Breast epithelium (tissue), 4 donors: Measurements from ENCODE around the gene AQP11. TPM values are rescaled to one million over a fixed set of nuclear protein-coding genes. Genes with fewer than 3 reads are reported as not detected.

ENCODE experiments used
- DNase-seq, 2 donors: peaks; one replicate each; pipeline ENCODE4 v3.0.0-alpha.2; 2019; ENCODE audit warnings: low spot score in 2 of 2
- H3K27ac ChIP-seq, 2 donors: fragments of 200-600 bp; sonication (generic) in 1 of 2; one replicate each; pipeline ENCODE4 v1.5.1; 2016 to 2019; ENCODE audit warnings: mild to moderate bottlenecking in 1 of 2
- H3K27me3 ChIP-seq, 2 donors: fragments of 200-600 bp; sonication (generic) in 1 of 2; one replicate each; pipeline versions ENCODE4 v1.5.1 to v1.6.0; 2017 to 2019; ENCODE audit warnings: control low read depth in 1 of 2, mild to moderate bottlenecking in 1 of 2
- H3K36me3 ChIP-seq: fragments of 200-600 bp; one replicate; pipeline ENCODE4 v1.5.1; 2019
- H3K4me1 ChIP-seq, 2 donors: fragments of 200-600 bp; sonication (generic); one replicate each; pipeline ENCODE4 v1.5.1; 2016 to 2019; ENCODE audit warnings: control low read depth in 1 of 2
- H3K4me3 ChIP-seq, 3 donors: fragments of 200-600 bp; sonication (generic); 1 replicate in 2 of 3; 2 replicates in 1 of 3; pipeline ENCODE4 v1.5.1; 2016 to 2019; ENCODE audit warnings: mild to moderate bottlenecking in 3 of 3, moderate library complexity in 2 of 3
- H3K9me3 ChIP-seq, 2 donors: fragments of 200-600 bp; sonication (generic) in 1 of 2; one replicate each; pipeline ENCODE4 v1.5.1; 2016 to 2019; ENCODE audit warnings: control low read depth in 1 of 2
- CTCF ChIP-seq, 3 donors: fragments of 450-650 bp; IDR thresholded peaks; one replicate each; pipeline ENCODE4 v1.5.1; 2016 to 2017; ENCODE audit warnings: antibody characterized with exemption in 3 of 3, mild to moderate bottlenecking in 3 of 3, moderate library complexity in 3 of 3
- POLR2A ChIP-seq: fragments of 450-650 bp; IDR thresholded peaks from one replicate; pipeline ENCODE4 v1.6.1; 2016; ENCODE audit warnings: antibody characterized with exemption, mild to moderate bottlenecking, moderate library complexity
- POLR2AphosphoS5 ChIP-seq, 3 donors: sonication (generic); formaldehyde crosslinking; IDR thresholded peaks; one replicate each; pipeline ENCODE4 v1.6.1; 2017; ENCODE audit warnings: antibody characterized with exemption in 3 of 3
- intact Hi-C: fragments of 100-400 bp; cut with DNase I; formaldehyde crosslinking; loops from one replicate; pipeline ENCODE4 v1.15.1; 2023; ENCODE audit warnings: low total_unique reads
- total RNA-seq, 3 donors: library from RNA; depleted of rRNA; stranded (reverse); fragments of >200 nt; gene quantifications; one replicate each; pipeline ENCODE4 v1.1.0, GENCODE V29; 2016

The AQP11 gene
- total RNA-seq, 3 donors from 2014 or later: 0.66 to 1.8 (median 1.6) TPM

GRCh38 chr11:77636731-77637344 lies 47.1 kb downstream of the AQP11 start:
- intact Hi-C loops: no loop called here
- H3K9me3 ChIP-seq: no peaks in the 10 kb centered on the region
- H3K27me3 ChIP-seq: no peaks in the 10 kb centered on the region
- H3K36me3 ChIP-seq: no peaks in the 10 kb centered on the region
- H3K27ac ChIP-seq: peak overlapping the region in 1 of 2 donors; percentile 83
- H3K4me1 ChIP-seq: peaks cover 0 to 6% of the 10 kb centered on the region in 2 donors
- H3K4me3 ChIP-seq: peak overlapping the region; percentile 80 to 94 (median 92)
- TF ChIP-seq POLR2AphosphoS5 (IDR thresholded peaks at IDR 0.05) (no peak), CTCF (IDR thresholded peaks at IDR 0.05) (no peak), POLR2A (no peak)
- no peak for DNase-seq

GRCh38 chr11:77637345-77638165 lies 47.8 kb downstream of the AQP11 start, which contains the start of gene CLNS1A:
Gene CLNS1A, minus strand, starts transcription at chr11:77637794. Its CDS starts 80 bp downstream, at chr11:77637714.
- Histone ChIP-seq H3K4me3 (peak within 1 kb of the TSS; percentile 80 to 94 (median 92)), H3K27ac (peak within 1 kb of the TSS; percentile 83 to 87), H3K27me3 (no peaks in the 10 kb centered on the region), H3K9me3 (no peaks in the 10 kb centered on the region), H3K36me3 (no peaks in the 10 kb centered on the region), H3K4me1 (peaks cover 0 to 6% of the 10 kb centered on the region in 2 donors)
- DNase-seq: peak; percentile 79 to 84
- TF ChIP-seq POLR2AphosphoS5 (IDR thresholded peaks at IDR 0.05) (peak; percentile 71 to 86 (median 85)), POLR2A (peak; percentile 69), CTCF (IDR thresholded peaks at IDR 0.05) (no peak)
- intact Hi-C loops: no loop called here

GRCh38 chr11:77642228-77642627 lies 52.5 kb downstream of the AQP11 start:
- no peak for TF ChIP-seq POLR2AphosphoS5 (IDR thresholded peaks at IDR 0.05)
- TF ChIP-seq POLR2A: no peak
- TF ChIP-seq CTCF (IDR thresholded peaks at IDR 0.05): no peak
- Histone ChIP-seq H3K9me3 (no peaks in the 10 kb centered on the region), H3K27me3 (no peaks in the 10 kb centered on the region), H3K4me3 (no peak overlapping the region), H3K36me3 (no peaks in the 10 kb centered on the region), H3K4me1 (no peaks in the 10 kb centered on the region), H3K27ac (no peak overlapping the region)
- DNase-seq: no peak
- intact Hi-C loops: no loop called here

GRCh38 chr11:77644887-77645286 lies 55.1 kb downstream of the AQP11 start:
- intact Hi-C loops: no loop called here
- TF ChIP-seq CTCF (IDR thresholded peaks at IDR 0.05): no peak
- no peak for TF ChIP-seq POLR2AphosphoS5 (IDR thresholded peaks at IDR 0.05)
- no peak for TF ChIP-seq POLR2A
- Histone ChIP-seq H3K4me3 (no peak overlapping the region), H3K27ac (no peak overlapping the region), H3K27me3 (no peaks in the 10 kb centered on the region), H3K4me1 (no peaks in the 10 kb centered on the region), H3K9me3 (no peaks in the 10 kb centered on the region), H3K36me3 (no peaks in the 10 kb centered on the region)
- DNase-seq: no peak
